Panc1 (cell line): ENCODE data around the gene WDR1. TPM values are rescaled to one million over a fixed set of nuclear protein-coding genes. Genes with fewer than 3 reads are reported as not detected.

Source experiments
- ATAC-seq: fragments of 200-7000 bp; cut with Tn5 transposase; 2 replicates; pipeline ENCODE4 v1.9.1; 2020; ENCODE audit warnings: mild to moderate bottlenecking, moderate library complexity
- BruUV-seq: library from RNA; stranded (reverse); fragments of 400-500 nt; replicated peaks from 2 replicates; lab custom pipeline; 2021; lab: Mats Ljungman, UMichigan
- CTCF ChIA-PET: fragments of 300-600 bp; sonication (Branson Sonifier 250); formaldehyde crosslinking; loops from one replicate; lab custom pipeline; 2022; ENCODE audit warnings: antibody characterized with exemption; lab: Charles Lee
- POLR2A ChIA-PET: fragments of 300-600 bp; sonication (Branson Sonifier 250); formaldehyde crosslinking; loops from one replicate; lab custom pipeline; 2022; ENCODE audit warnings: antibody characterized with exemption; lab: Charles Lee
- DNase-seq: peaks from one replicate; pipeline ENCODE4 v3.0.0-alpha.2; 2010; ENCODE audit warnings: low read depth, low spot score
- H3K27ac ChIP-seq: 2 replicates; pipeline ENCODE4 v1.5.1; 2011; ENCODE audit warnings: mild to moderate bottlenecking, low read length, inconsistent platforms
- H3K27me3 ChIP-seq: fragments of 200-500 bp; sonication (Bioruptor generic); 2 replicates; pipeline ENCODE4 v1.6.0; 2014; ENCODE audit warnings: low read length, inconsistent platforms; ENCODE audit not compliant: control insufficient read depth, insufficient read depth
- H3K36me3 ChIP-seq: fragments of 200-500 bp; sonication (Bioruptor generic); 2 replicates; pipeline ENCODE4 v1.5.1; 2014; ENCODE audit warnings: inconsistent platforms, mild to moderate bottlenecking, low read length, moderate library complexity; ENCODE audit not compliant: control insufficient read depth, insufficient read depth
- H3K4me1 ChIP-seq: 2 replicates; pipeline ENCODE4 v1.5.1; 2011; ENCODE audit warnings: inconsistent platforms, mild to moderate bottlenecking, low read length, moderate library complexity; ENCODE audit not compliant: control insufficient read depth, insufficient read depth
- H3K4me3 ChIP-seq, 2 experiments: 2 replicates each; pipeline ENCODE4 v1.5.1; 2011 to 2012; ENCODE audit warnings: low read depth in 2 of 2, low read length in 2 of 2, mild to moderate bottlenecking in 2 of 2, inconsistent platforms in 1 of 2, moderate library complexity in 1 of 2
- H3K9me3 ChIP-seq: fragments of 200-500 bp; sonication (Bioruptor generic); 2 replicates; pipeline ENCODE4 v1.5.1; 2014; ENCODE audit warnings: low read depth, mild to moderate bottlenecking, inconsistent platforms, low read length, moderate library complexity; ENCODE audit not compliant: control insufficient read depth, insufficient read depth
- CTCF ChIP-seq: fragments of 450-650 bp; IDR thresholded peaks from 2 replicates; pipeline ENCODE4 v1.5.1; 2017; ENCODE audit warnings: mild to moderate bottlenecking
- POLR2AphosphoS5 ChIP-seq: IDR thresholded peaks from 2 replicates; pipeline ENCODE4 v1.6.1; 2012; ENCODE audit warnings: mild to moderate bottlenecking, low read depth, low read length, moderate library complexity
- REST ChIP-seq, 2 experiments: IDR thresholded peaks; 2 replicates each; pipeline ENCODE4 v1.6.1; 2011 to 2012; ENCODE audit warnings: low read depth in 2 of 2, control low read depth in 1 of 2, low read length in 1 of 2, mild to moderate bottlenecking in 1 of 2, moderate library complexity in 1 of 2; ENCODE audit not compliant: insufficient read depth in 1 of 2
- SIN3A ChIP-seq: IDR thresholded peaks from 2 replicates; pipeline ENCODE4 v1.6.1; 2012; ENCODE audit warnings: low read depth, mild to moderate bottlenecking, low read length, moderate library complexity, borderline replicate concordance; ENCODE audit not compliant: insufficient read depth
- TCF7L2 ChIP-seq: IDR thresholded peaks from 2 replicates; pipeline ENCODE4 v1.6.1; 2011; ENCODE audit warnings: mild to moderate bottlenecking, low read depth, low read length, inconsistent platforms
- in situ Hi-C: cut with HindIII; loops from 2 replicates; pipeline ENCODE4 v1.10.0; 2016; ENCODE audit warnings: low sequenced_read_pairs, low pct_unique_long_range_greater_than_20kb
- intact Hi-C: fragments of 100-400 bp; cut with micrococcal nuclease; formaldehyde crosslinking; loops from one replicate; pipeline ENCODE4 v1.10.0; 2022; ENCODE audit not compliant: unreplicated experiment
- total RNA-seq: library from RNA; stranded (reverse); gene quantifications from one replicate; pipeline ENCODE4 v1.2.1, GENCODE V29; 2021; ENCODE audit not compliant: unreplicated experiment

Gene WDR1
- total RNA-seq, 1 experiment from 2014 or later: 260 TPM

- no TSS peak for BruUV-seq
- Histone ChIP-seq H3K4me1 (no peaks in the 10 kb centered on the region), H3K4me3 (no peak overlapping the region), H3K36me3 (no peaks in the 10 kb centered on the region), H3K27me3 (no peaks in the 10 kb centered on the region), H3K27ac (no peak overlapping the region), H3K9me3 (no peaks in the 10 kb centered on the region)
- TF ChIP-seq TCF7L2: no peak
- in situ Hi-C loops (no loop called here), intact Hi-C loops (no loop called here)
- DNase-seq (no peak), ATAC-seq (no peak)
- CTCF ChIA-PET: no interaction called here
- POLR2A ChIA-PET: interaction anchor here (0.6 kb wide), 1 partner anchor 307 kb away, joined by 3 read pairs; no protein-coding TSS in a partner anchor
Observed at GRCh38 chr4:10123227-10124101, 6.9 kb upstream of the WDR1 start.

GRCh38 chr4:10122236-10122932 lies 5.8 kb upstream of the WDR1 start:
- H3K4me3 ChIP-seq: no peak overlapping the region
- POLR2A ChIA-PET: no interaction called here
- no peak overlapping the region for H3K27ac ChIP-seq
- in situ Hi-C loops: no loop called here
- no peaks in the 10 kb centered on the region for H3K36me3 ChIP-seq
- ATAC-seq (no peak), DNase-seq (no peak)
- no peaks in the 10 kb centered on the region for H3K27me3 ChIP-seq
- BruUV-seq: no TSS peak
- intact Hi-C loops: no loop called here
- TF ChIP-seq TCF7L2 (no peak), REST (IDR thresholded peaks at IDR 0.05; ENCODE audit: insufficient read depth in 1 of 2, low read depth in 2 of 2, low read length in 1 of 2) (no peak), SIN3A (no peak), CTCF (no peak), POLR2AphosphoS5 (no peak)
- H3K4me1 ChIP-seq: peaks cover 4% of the 10 kb centered on the region
- H3K9me3 ChIP-seq: no peaks in the 10 kb centered on the region
- CTCF ChIA-PET: no interaction called here
